Activated CD8-positive, alpha-beta T cell treated with anti-CD3 and anti-CD28 coated beads, Interleukin-2, amount 10 ng/mL, durations not matched to agents 7 days and 5 days (primary cell): ENCODE data around the gene KCNH4. TPM values are rescaled to one million over a fixed set of nuclear protein-coding genes. Genes with fewer than 3 reads are reported as not detected.

Source experiments
- ATAC-seq: fragments of 150-1000 bp; cut with Tn5 transposase; one replicate; pipeline ENCODE4 v1.10.0; 2021; ENCODE audit warnings: moderate library complexity
- CTCF ChIA-PET: fragments of 350-600 bp; sonication (Branson Sonifier 250); formaldehyde crosslinking; loops from one replicate; lab custom pipeline; 2021; ENCODE audit warnings: antibody characterized with exemption; lab: Charles Lee
- POLR2A ChIA-PET: fragments of 350-600 bp; sonication (Branson Sonifier 250); formaldehyde crosslinking; loops from one replicate; lab custom pipeline; 2021; ENCODE audit warnings: antibody characterized with exemption; lab: Charles Lee
- DNase-seq: peaks from one replicate; pipeline ENCODE4 v3.0.0-alpha.2; 2020
- H3K27ac Mint-ChIP-seq: one replicate; pipeline ENCODE4 v1.8.0; 2021; ENCODE audit warnings: mild to moderate bottlenecking, mixed read lengths
- H3K27me3 Mint-ChIP-seq: one replicate; pipeline ENCODE4 v1.8.0; 2021; ENCODE audit warnings: low read depth, mixed read lengths
- H3K36me3 Mint-ChIP-seq: one replicate; pipeline ENCODE4 v1.8.0; 2021; ENCODE audit warnings: low read depth, mixed read lengths
- H3K4me1 Mint-ChIP-seq: one replicate; pipeline ENCODE4 v1.8.0; 2021; ENCODE audit warnings: low read depth, mixed read lengths
- H3K4me3 Mint-ChIP-seq: one replicate; pipeline ENCODE4 v1.8.0; 2021; ENCODE audit warnings: mild to moderate bottlenecking, mixed read lengths
- H3K9me3 Mint-ChIP-seq: one replicate; pipeline ENCODE4 v1.8.0; 2022; ENCODE audit warnings: mixed read lengths; ENCODE audit not compliant: insufficient read depth
- total RNA-seq, 2 experiments: library from RNA; stranded (reverse); gene quantifications; one replicate each; pipeline ENCODE4 v1.2.3, GENCODE V29; 2021

Gene KCNH4
- total RNA-seq, 2 experiments from 2014 or later: 0.05 to 0.13 TPM

- CTCF ChIA-PET: interaction anchor here (0.6 kb wide), 1 partner anchor 89 kb away, joined by 3 read pairs; no protein-coding TSS in a partner anchor
- ATAC-seq (no peak), DNase-seq (no peak)
- H3K9me3 Mint-ChIP-seq: no peaks in the 10 kb centered on the region
- H3K27me3 Mint-ChIP-seq: no peaks in the 10 kb centered on the region
- POLR2A ChIA-PET: no interaction called here
- H3K4me3 Mint-ChIP-seq: no peak overlapping the region
- H3K27ac Mint-ChIP-seq: no peak overlapping the region
- H3K36me3 Mint-ChIP-seq: peaks cover 52% of the 10 kb centered on the region
- H3K4me1 Mint-ChIP-seq: peaks cover 9% of the 10 kb centered on the region
Observed at GRCh38 chr17:42125565-42125964, 55.4 kb downstream of the KCNH4 start.

DNA sequence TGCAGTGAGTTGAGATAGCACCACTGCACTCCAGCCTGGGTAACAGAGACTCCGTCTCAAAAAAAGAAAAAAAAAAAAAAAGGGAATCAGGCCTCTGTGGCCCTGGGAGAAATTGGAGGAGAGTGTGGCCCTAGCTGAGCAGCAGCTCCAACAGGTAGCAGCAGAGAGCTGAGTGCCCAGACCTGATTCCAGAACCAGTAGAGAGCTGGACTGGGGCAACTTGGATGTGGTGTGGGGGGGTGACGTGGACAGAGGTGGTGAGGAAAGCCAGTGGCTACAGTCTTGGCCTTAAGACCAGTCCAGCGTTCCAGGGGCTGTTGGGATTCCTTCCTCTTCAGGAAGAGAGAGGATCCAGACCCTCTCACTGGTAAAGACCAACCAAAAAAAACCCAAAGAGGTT lies 56.7 kb downstream of the KCNH4 start:
- ChIA-PET CTCF (interaction anchor here (1.0 kb wide), 1 partner anchor 9 kb away, joined by 3 read pairs; no protein-coding TSS in a partner anchor), POLR2A (interaction anchor here (0.6 kb wide), 2 partner anchors 30 to 144 kb away, joined by 3 to 4 read pairs; no protein-coding TSS in a partner anchor)
- Mint-ChIP-seq H3K27ac (no peak overlapping the region), H3K4me3 (no peak overlapping the region), H3K4me1 (peaks cover 19% of the 10 kb centered on the region), H3K27me3 (no peaks in the 10 kb centered on the region), H3K36me3 (peaks cover 40% of the 10 kb centered on the region), H3K9me3 (no peaks in the 10 kb centered on the region)
- no peak for DNase-seq
- ATAC-seq: no peak

GRCh38 chr17:42122371-42123303 lies 58.3 kb downstream of the KCNH4 start, which contains the start of gene HSPB9:
TSS of gene HSPB9 (plus strand) at chr17:42122804. CDS start at chr17:42122851, 47 bp downstream.
- POLR2A ChIA-PET: interaction anchor here (0.6 to 2.8 kb wide), 2 partner anchors 10 to 185 kb away, joined by 3 to 15 read pairs; partner anchors contain the start of gene DHX58
- Mint-ChIP-seq H3K27ac (peak within 1 kb of the TSS; percentile 32), H3K4me1 (peaks cover 24% of the 10 kb centered on the region), H3K4me3 (peak within 1 kb of the TSS; percentile 73), H3K27me3 (no peaks in the 10 kb centered on the region), H3K9me3 (no peaks in the 10 kb centered on the region), H3K36me3 (peaks cover 31% of the 10 kb centered on the region)
- DNase-seq (no peak), ATAC-seq (no peak)
- CTCF ChIA-PET: interaction anchor here (1.7 to 5.5 kb wide), 2 partner anchors 104 to 157 kb away, joined by 4 to 47 read pairs; partner anchors contain the start of genes DNAJC7 and NKIRAS2

DNA sequence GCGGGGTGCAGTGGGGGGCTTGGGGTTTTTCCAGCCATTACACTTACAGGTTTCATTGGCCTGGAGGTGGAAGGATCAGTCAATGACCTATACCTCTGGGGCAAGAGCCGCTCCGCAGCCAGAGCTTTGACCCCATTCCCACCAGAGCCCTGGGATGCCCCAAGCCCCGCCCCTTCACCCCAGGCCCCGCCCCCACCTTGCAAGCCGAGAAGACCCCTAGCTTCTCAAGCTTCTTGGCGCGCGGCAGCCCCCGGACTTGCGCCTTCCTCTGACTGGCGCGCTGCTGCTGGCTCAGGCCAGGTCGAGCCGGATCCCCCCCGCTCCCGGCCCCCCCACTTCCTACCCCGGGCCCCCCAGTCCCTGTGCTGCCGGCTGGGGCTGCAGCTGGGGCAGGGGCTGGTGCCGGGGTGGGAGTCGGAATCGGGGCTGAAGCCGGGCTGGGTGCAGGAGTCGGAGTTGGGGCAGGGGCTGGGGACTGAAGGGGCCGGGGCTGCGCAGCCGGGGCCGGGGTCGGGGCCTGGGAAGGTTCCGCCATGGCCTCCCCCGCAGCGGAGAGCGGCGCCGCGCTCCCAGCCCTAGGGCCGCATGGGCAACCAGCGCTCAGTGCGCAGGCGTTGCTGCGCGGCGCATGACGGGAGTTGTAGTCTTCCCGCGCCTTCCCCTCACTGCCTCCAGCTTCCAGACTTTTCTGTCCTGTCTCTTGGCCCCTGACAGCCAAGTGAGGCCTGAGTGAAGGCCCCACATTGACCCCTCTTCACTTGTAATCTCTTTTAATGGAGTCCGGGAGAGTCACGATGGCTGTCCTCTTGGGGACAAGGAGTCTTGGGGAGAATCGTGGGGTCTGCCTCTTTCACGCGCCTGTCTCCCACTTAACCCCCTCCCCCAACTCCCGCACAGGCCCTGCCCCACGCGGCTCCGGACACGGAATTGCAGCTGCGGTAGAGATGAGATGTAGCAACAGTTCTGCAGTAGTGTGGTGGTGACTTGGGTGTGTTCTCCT lies 59.9 kb downstream of the KCNH4 start, which contains the start of gene KAT2A:
KAT2A (minus strand) TSS at position 598 of the 1,000 bp plus-strand sequence; CDS start at position 535, 63 bp downstream.
- H3K4me1 Mint-ChIP-seq: peaks cover 33% of the 10 kb centered on the region
- ATAC-seq: peak; percentile 92
- H3K9me3 Mint-ChIP-seq: no peaks in the 10 kb centered on the region
- H3K36me3 Mint-ChIP-seq: peaks cover 33% of the 10 kb centered on the region
- DNase-seq: peak; percentile 83
- no peaks in the 10 kb centered on the region for H3K27me3 Mint-ChIP-seq
- H3K4me3 Mint-ChIP-seq: peak within 1 kb of the TSS; percentile 73
- peak within 1 kb of the TSS; percentile 54 for H3K27ac Mint-ChIP-seq
- ChIA-PET POLR2A (interaction anchor here (0.7 to 4.0 kb wide), 11 partner anchors 9 to 155 kb away, joined by 3 to 30 read pairs (median 5); partner anchors contain the start of genes DHX58, DNAJC7 and NKIRAS2), CTCF (interaction anchor here (0.6 to 16.9 kb wide), 10 partner anchors 10 to 162 kb away, joined by 3 to 168 read pairs (median 4); partner anchors contain the start of genes DNAJC7, KCNH4 and NKIRAS2)

- no peak for ATAC-seq
- Mint-ChIP-seq H3K4me1 (peaks cover 36% of the 10 kb centered on the region), H3K4me3 (peak overlapping the region; percentile 73), H3K27me3 (no peaks in the 10 kb centered on the region), H3K9me3 (no peaks in the 10 kb centered on the region), H3K36me3 (peaks cover 32% of the 10 kb centered on the region), H3K27ac (peak overlapping the region; percentile 54)
- CTCF ChIA-PET: interaction anchor here (0.9 to 16.9 kb wide), 12 partner anchors 11 to 161 kb away, joined by 3 to 168 read pairs (median 6); partner anchors contain the start of genes DNAJC7, KCNH4 and NKIRAS2
- no peak for DNase-seq
- POLR2A ChIA-PET: interaction anchor here (0.7 to 4.0 kb wide), 9 partner anchors 8 to 153 kb away, joined by 3 to 30 read pairs (median 5); partner anchors contain the start of genes DHX58, DNAJC7 and NKIRAS2
Observed at GRCh38 chr17:42120161-42120769, 60.7 kb downstream of the KCNH4 start.

- no peaks in the 10 kb centered on the region for H3K9me3 Mint-ChIP-seq
- DNase-seq (no peak), ATAC-seq (no peak)
- H3K27ac Mint-ChIP-seq: peak overlapping the region; percentile 34
- H3K27me3 Mint-ChIP-seq: no peaks in the 10 kb centered on the region
- CTCF ChIA-PET: interaction anchor here (0.8 to 16.9 kb wide), 15 partner anchors 11 to 286 kb away, joined by 3 to 168 read pairs (median 6); partner anchors contain the start of genes DNAJC7, KCNH4 and NKIRAS2
- H3K4me3 Mint-ChIP-seq: no peak overlapping the region
- POLR2A ChIA-PET: interaction anchor here (0.6 to 4.0 kb wide), 3 partner anchors 34 to 101 kb away, joined by 4 to 30 read pairs (median 6); partner anchors contain the start of genes DNAJC7 and NKIRAS2
- H3K36me3 Mint-ChIP-seq: peaks cover 26% of the 10 kb centered on the region
- peaks cover 42% of the 10 kb centered on the region for H3K4me1 Mint-ChIP-seq
Observed at GRCh38 chr17:42119301-42119700, 61.6 kb downstream of the KCNH4 start.

GRCh38 chr17:42118545-42118944 lies 62.4 kb downstream of the KCNH4 start:
- Mint-ChIP-seq H3K4me1 (peaks cover 48% of the 10 kb centered on the region), H3K27ac (no peak overlapping the region), H3K9me3 (no peaks in the 10 kb centered on the region), H3K4me3 (no peak overlapping the region), H3K27me3 (no peaks in the 10 kb centered on the region), H3K36me3 (peaks cover 29% of the 10 kb centered on the region)
- ATAC-seq: peak; percentile 18
- peak; percentile 73 for DNase-seq
- ChIA-PET CTCF (interaction anchor here (0.5 to 16.9 kb wide), 22 partner anchors 9 to 284 kb away, joined by 3 to 168 read pairs (median 4); partner anchors contain the start of genes DNAJC7, KCNH4 and NKIRAS2), POLR2A (interaction anchor here (1.0 to 4.0 kb wide), 2 partner anchors 101 to 130 kb away, joined by 3 to 30 read pairs; partner anchors contain the start of genes DNAJC7 and NKIRAS2)

DNA sequence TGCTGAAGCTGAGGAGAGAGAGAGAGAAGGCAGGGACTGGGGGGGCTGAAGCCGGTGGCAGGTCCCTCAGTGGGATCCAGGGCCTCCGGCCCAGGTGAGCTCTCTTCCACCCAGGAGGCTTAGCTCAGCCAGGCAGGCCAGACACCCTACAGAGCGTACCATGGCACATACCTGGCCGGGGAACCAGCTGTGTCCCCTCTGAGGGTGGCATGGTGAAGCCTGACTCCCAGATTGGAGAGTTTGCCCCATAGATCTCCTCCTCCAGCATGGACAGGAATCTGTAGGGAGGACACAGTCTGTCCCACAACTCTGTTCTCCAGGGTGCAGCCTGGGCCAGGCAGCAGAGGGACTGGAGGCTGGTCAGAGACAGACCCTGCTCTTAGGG lies 62.8 kb downstream of the KCNH4 start:
- ChIA-PET CTCF (interaction anchor here (0.5 to 16.9 kb wide), 20 partner anchors 9 to 200 kb away, joined by 3 to 168 read pairs (median 4); partner anchors contain the start of genes CNP, DNAJC7, NKIRAS2 and ODAD4), POLR2A (interaction anchor here (1.0 to 4.0 kb wide), 2 partner anchors 100 to 130 kb away, joined by 3 to 30 read pairs; partner anchors contain the start of genes DNAJC7 and NKIRAS2)
- DNase-seq (no peak), ATAC-seq (no peak)
- no peaks in the 10 kb centered on the region for H3K9me3 Mint-ChIP-seq
- peaks cover 32% of the 10 kb centered on the region for H3K36me3 Mint-ChIP-seq
- no peaks in the 10 kb centered on the region for H3K27me3 Mint-ChIP-seq
- H3K4me1 Mint-ChIP-seq: peaks cover 50% of the 10 kb centered on the region
- H3K4me3 Mint-ChIP-seq: no peak overlapping the region
- no peak overlapping the region for H3K27ac Mint-ChIP-seq

- ATAC-seq: no peak
- CTCF ChIA-PET: interaction anchor here (0.7 to 16.9 kb wide), 16 partner anchors 13 to 187 kb away, joined by 3 to 168 read pairs (median 4); partner anchors contain the start of genes CNP, DNAJC7, NKIRAS2 and ODAD4
- Mint-ChIP-seq H3K27ac (peak overlapping the region; percentile 24), H3K9me3 (no peaks in the 10 kb centered on the region), H3K36me3 (peaks cover 35% of the 10 kb centered on the region), H3K27me3 (no peaks in the 10 kb centered on the region), H3K4me3 (no peak overlapping the region), H3K4me1 (peaks cover 54% of the 10 kb centered on the region)
- POLR2A ChIA-PET: interaction anchor here (1.0 to 4.0 kb wide), 2 partner anchors 100 to 131 kb away, joined by 3 to 30 read pairs; partner anchors contain the start of genes DNAJC7 and NKIRAS2
- no peak for DNase-seq
Observed at GRCh38 chr17:42117397-42118125, 63.4 kb downstream of the KCNH4 start.
